HCT116 (cell line): ENCODE data around the gene RFLNA. TPM values are rescaled to one million over a fixed set of nuclear protein-coding genes. Genes with fewer than 3 reads are reported as not detected.

Source experiments
- ATAC-seq: fragments of 200-7000 bp; cut with Tn5 transposase; 2 replicates; pipeline ENCODE4 v1.9.1; 2020; ENCODE audit warnings: mild to moderate bottlenecking, moderate library complexity
- BruUV-seq: library from RNA; stranded (reverse); fragments of 400-500 nt; replicated peaks from 2 replicates; lab custom pipeline; 2021; lab: Mats Ljungman, UMichigan
- CTCF ChIA-PET: fragments of 300-600 bp; sonication (Branson Sonifier 250); formaldehyde crosslinking; loops from one replicate; lab custom pipeline; 2021; ENCODE audit warnings: antibody characterized with exemption; lab: Charles Lee
- POLR2A ChIA-PET: fragments of 300-600, 350-600 bp; sonication (Branson Sonifier 250); formaldehyde crosslinking; loops from one replicate; lab custom pipeline; 2021; ENCODE audit warnings: antibody characterized with exemption; lab: Charles Lee
- RAD21 ChIA-PET, 2 experiments: fragments of 300-600 bp; sonication (Branson Sonifier 250); formaldehyde crosslinking; loops; one replicate each; lab custom pipeline; 2023; ENCODE audit warnings: low total read pairs in 2 of 2; ENCODE audit not compliant: uncharacterized antibody in 2 of 2, unreplicated experiment in 2 of 2, low non-redundant PET in 1 of 2; lab: Charles Lee
- DNase-seq: peaks from one replicate; pipeline ENCODE4 v3.0.0-alpha.2; 2010; ENCODE audit warnings: low read depth, low spot score
- H2AFZ ChIP-seq: fragments of 200-600 bp; shearing (Covaris generic), sonication (generic); 2 replicates; pipeline ENCODE4 v1.6.1; 2017; ENCODE audit warnings: low read depth, mixed run types, mixed read lengths, antibody characterized with exemption, low read length; ENCODE audit not compliant: poor library complexity, severe bottlenecking
- H3K27ac ChIP-seq: 2 replicates; pipeline ENCODE4 v1.5.1; 2012; ENCODE audit warnings: low read depth, low read length
- H3K27me3 ChIP-seq: fragments of 200-600 bp; sonication (generic); 2 replicates; pipeline ENCODE4 v1.6.1; 2016; ENCODE audit warnings: mixed run types, low read length, mixed read lengths; ENCODE audit not compliant: insufficient read depth
- H3K36me3 ChIP-seq, 2 experiments: fragments of 200-500 bp in 1 of 2; fragments of 200-600 bp in 1 of 2; sonication (Bioruptor generic) in 1 of 2; sonication (generic) in 1 of 2; 2 replicates each; pipeline versions ENCODE4 v1.5.1 to v1.6.1; 2014 to 2016; ENCODE audit warnings: low read length in 2 of 2, inconsistent platforms in 1 of 2, mixed read lengths in 1 of 2, mixed run types in 1 of 2; ENCODE audit not compliant: insufficient read depth in 2 of 2, control insufficient read depth in 1 of 2
- H3K4me1 ChIP-seq, 2 experiments: fragments of 200-600 bp in 1 of 2; sonication (generic) in 1 of 2; 2 replicates each; pipeline versions ENCODE4 v1.5.1 to v1.6.1; 2012 to 2017; ENCODE audit warnings: low read length in 2 of 2, inconsistent platforms in 1 of 2, mild to moderate bottlenecking in 1 of 2, mixed read lengths in 1 of 2, mixed run types in 1 of 2, moderate library complexity in 1 of 2; ENCODE audit not compliant: insufficient read depth in 2 of 2, control insufficient read depth in 1 of 2
- H3K4me2 ChIP-seq: fragments of 200-600 bp; sonication (generic); 2 replicates; pipeline ENCODE4 v1.6.1; 2017; ENCODE audit warnings: mixed run types, low read length, mixed read lengths
- H3K4me3 ChIP-seq, 2 experiments: fragments of 200-600 bp in 1 of 2; sonication (generic) in 1 of 2; replicated peaks in 1 of 2; 2 replicates each; pipeline ENCODE4 v1.5.1; 2011 to 2016; ENCODE audit warnings: low read length in 2 of 2, control low read depth in 1 of 2, low read depth in 1 of 2, mild to moderate bottlenecking in 1 of 2, mixed read lengths in 1 of 2, mixed run types in 1 of 2
- H3K79me2 ChIP-seq: fragments of 200-600 bp; sonication (generic); 2 replicates; pipeline ENCODE4 v1.6.1; 2017; ENCODE audit warnings: mild to moderate bottlenecking, mixed run types, low read length, moderate library complexity, mixed read lengths; ENCODE audit not compliant: insufficient read depth
- H3K9ac ChIP-seq: fragments of 200-600 bp; sonication (generic); 2 replicates; pipeline ENCODE4 v1.6.1; 2016; ENCODE audit warnings: low read length, mixed read lengths
- H3K9me2 ChIP-seq: fragments of 200-600 bp; sonication (generic), shearing (Covaris generic); 2 replicates; pipeline ENCODE4 v1.6.1; 2017; ENCODE audit warnings: mixed run types, mild to moderate bottlenecking, moderate library complexity; ENCODE audit not compliant: insufficient read depth
- H3K9me3 ChIP-seq, 2 experiments: fragments of 200-500 bp in 1 of 2; fragments of 200-600 bp in 1 of 2; sonication (Bioruptor generic) in 1 of 2; sonication (generic) in 1 of 2; 2 replicates each; pipeline ENCODE4 v1.6.1; 2014 to 2017; ENCODE audit warnings: low read length in 2 of 2, mixed read lengths in 2 of 2, inconsistent platforms in 1 of 2, low read depth in 1 of 2, mild to moderate bottlenecking in 1 of 2, mixed run types in 1 of 2, moderate library complexity in 1 of 2; ENCODE audit not compliant: control insufficient read depth in 1 of 2, insufficient read depth in 1 of 2
- H4K20me1 ChIP-seq: fragments of 200-600 bp; sonication (generic), shearing (Covaris generic); 2 replicates; pipeline ENCODE4 v1.6.1; 2017; ENCODE audit warnings: mixed run types, mild to moderate bottlenecking, moderate library complexity; ENCODE audit not compliant: insufficient read depth
- EZH2phosphoT487 ChIP-seq: fragments of 200-600 bp; IDR thresholded peaks from 2 replicates; pipeline ENCODE4 v1.6.1; 2018; ENCODE audit warnings: antibody characterized with exemption, borderline replicate concordance
- FOSL1 ChIP-seq: IDR thresholded peaks from 2 replicates; pipeline ENCODE4 v1.6.1; 2012; ENCODE audit warnings: low read depth
- POLR2AphosphoS5 ChIP-seq: IDR thresholded peaks from 2 replicates; pipeline ENCODE4 v1.6.1; 2011; ENCODE audit warnings: mild to moderate bottlenecking, low read depth, low read length, moderate library complexity
- RAD21 ChIP-seq: IDR thresholded peaks from 2 replicates; pipeline ENCODE4 v1.6.1; 2012; ENCODE audit warnings: low read depth, mild to moderate bottlenecking
- SIN3A ChIP-seq: IDR thresholded peaks from 2 replicates; pipeline ENCODE4 v1.6.1; 2012; ENCODE audit warnings: low read depth
- SP1 ChIP-seq: IDR thresholded peaks from 2 replicates; pipeline ENCODE4 v1.6.1; 2012; ENCODE audit warnings: low read depth
- ZFX ChIP-seq: fragments of 450-650 bp; IDR thresholded peaks from 2 replicates; pipeline ENCODE4 v1.6.1; 2017
- intact Hi-C: fragments of 100-400 bp; cut with micrococcal nuclease; formaldehyde crosslinking; loops from 2 replicates; pipeline ENCODE4 v1.10.0; 2022
- total RNA-seq: library from RNA; stranded (reverse); gene quantifications from one replicate; pipeline ENCODE4 v1.2.1, GENCODE V29; 2021; ENCODE audit not compliant: unreplicated experiment
- TF ChIP-seq, protein P1 (sequence below): IDR thresholded peaks from 2 replicates; pipeline ENCODE4 v1.6.1; 2012
- TF ChIP-seq, protein P2 (sequence below): IDR thresholded peaks from 2 replicates; pipeline ENCODE4 v1.6.1; 2012; ENCODE audit warnings: low read depth
- TF ChIP-seq, protein P3 (sequence below), 3 experiments: fragments of 200-600 bp in 1 of 3; sonication (generic) in 1 of 3; IDR thresholded peaks in 2 of 3; conservative IDR thresholded peaks in 1 of 3; 2 replicates each; pipeline ENCODE4 v1.5.1; 2012 to 2017; ENCODE audit warnings: low read depth in 2 of 3, low read length in 2 of 3, antibody characterized with exemption in 1 of 3, borderline replicate concordance in 1 of 3, control low read depth in 1 of 3, mild to moderate bottlenecking in 1 of 3, mixed read lengths in 1 of 3, mixed run types in 1 of 3, moderate library complexity in 1 of 3; ENCODE audit not compliant: insufficient read depth in 1 of 3

The RFLNA gene
- total RNA-seq, 1 experiment from 2014 or later, result not detected

DNA sequence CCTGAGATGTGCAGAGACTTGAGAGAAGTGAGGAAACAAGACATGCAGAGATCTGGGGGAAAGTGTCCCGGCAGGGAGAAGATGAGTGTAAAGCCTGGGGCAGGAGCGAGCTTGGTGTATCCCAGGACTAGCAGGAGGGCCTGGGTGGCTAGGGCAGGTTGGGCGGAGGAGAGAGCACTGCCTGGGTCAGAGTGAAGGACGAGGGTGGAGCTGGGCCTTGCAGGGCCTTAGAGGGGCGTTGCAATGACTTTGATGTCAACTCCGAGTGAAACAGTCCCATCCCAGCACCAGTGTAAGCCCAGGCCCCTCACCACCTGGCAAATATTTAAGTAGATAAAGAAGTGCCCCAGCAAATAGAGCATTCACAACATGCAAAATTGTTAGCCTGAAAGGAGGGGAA is 24.2 kb upstream of the RFLNA start:
- no peak for DNase-seq
- ChIA-PET CTCF (no interaction called here), POLR2A (no interaction called here), RAD21 (interaction anchor here in 1 of 2 experiments (0.8 kb wide), 1 partner anchor 16 kb away, joined by 3 read pairs; no protein-coding TSS in a partner anchor)
- Histone ChIP-seq H3K4me1 (peaks cover 8 to 10% of the 10 kb centered on the region in 2 experiments; a peak in 3 of 4 replicates), H3K27ac (no peak overlapping the region), H3K36me3 (no peaks in the 10 kb centered on the region), H3K9ac (no peak overlapping the region), H3K27me3 (no peaks in the 10 kb centered on the region), H3K4me2 (no peak overlapping the region), H3K79me2 (no peaks in the 10 kb centered on the region), H3K4me3 (no peak overlapping the region), H4K20me1 (no peaks in the 10 kb centered on the region), H3K9me3 (no peaks in the 10 kb centered on the region), H2AFZ (no peak overlapping the region), H3K9me2 (no peaks in the 10 kb centered on the region)
- ATAC-seq, result no peak
- intact Hi-C loops, result no loop called here
- BruUV-seq, result no TSS peak
- TF ChIP-seq EZH2phosphoT487 (no peak), SP1 (no peak), FOSL1 (no peak), POLR2AphosphoS5 (no peak), ZFX (no peak)

DNA sequence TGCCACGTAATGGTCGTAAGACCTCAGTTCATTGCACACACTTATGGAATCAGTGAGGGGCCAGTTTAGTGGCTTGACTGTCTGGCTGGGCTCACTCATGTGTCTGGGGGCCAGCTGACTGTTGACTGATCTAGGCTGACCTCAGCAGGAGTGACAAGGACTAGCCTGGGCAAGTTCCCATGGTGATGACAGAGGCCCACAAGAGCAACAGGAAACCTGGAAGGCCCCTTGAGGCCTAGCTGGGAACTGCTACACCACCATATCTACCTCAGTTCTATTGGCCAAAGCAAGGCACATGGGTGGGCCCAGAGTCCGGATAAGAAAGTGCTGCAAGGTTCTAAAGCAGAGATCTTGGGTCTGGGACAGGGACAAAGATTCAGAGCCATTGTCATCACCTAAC is 21.3 kb upstream of the RFLNA start:
- Histone ChIP-seq H3K79me2 (no peaks in the 10 kb centered on the region), H3K4me3 (no peak overlapping the region), H3K9ac (no peak overlapping the region), H3K27me3 (no peaks in the 10 kb centered on the region), H3K4me1 (peaks cover 8 to 10% of the 10 kb centered on the region in 2 experiments; a peak in 3 of 4 replicates), H4K20me1 (no peaks in the 10 kb centered on the region), H2AFZ (peak overlapping the region; percentile 99), H3K9me2 (no peaks in the 10 kb centered on the region), H3K27ac (peak overlapping the region; percentile 48), H3K9me3 (no peaks in the 10 kb centered on the region), H3K36me3 (no peaks in the 10 kb centered on the region), H3K4me2 (peak overlapping the region; percentile 29)
- RAD21 ChIA-PET, result no interaction called here
- intact Hi-C loops, result no loop called here
- ATAC-seq (peak; percentile 99), DNase-seq (peak; percentile 79)
- TF ChIP-seq RAD21 (0 out of 2 replicates have a peak, but pooled peaks have one; percentile 24), SIN3A (no peak), ZFX (0 out of 2 replicates have a peak, but pooled peaks have one; percentile 13)
- TF ChIP-seq, protein P1, sequence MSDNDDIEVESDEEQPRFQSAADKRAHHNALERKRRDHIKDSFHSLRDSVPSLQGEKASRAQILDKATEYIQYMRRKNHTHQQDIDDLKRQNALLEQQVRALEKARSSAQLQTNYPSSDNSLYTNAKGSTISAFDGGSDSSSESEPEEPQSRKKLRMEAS, result no peak
- TF ChIP-seq, protein P2, sequence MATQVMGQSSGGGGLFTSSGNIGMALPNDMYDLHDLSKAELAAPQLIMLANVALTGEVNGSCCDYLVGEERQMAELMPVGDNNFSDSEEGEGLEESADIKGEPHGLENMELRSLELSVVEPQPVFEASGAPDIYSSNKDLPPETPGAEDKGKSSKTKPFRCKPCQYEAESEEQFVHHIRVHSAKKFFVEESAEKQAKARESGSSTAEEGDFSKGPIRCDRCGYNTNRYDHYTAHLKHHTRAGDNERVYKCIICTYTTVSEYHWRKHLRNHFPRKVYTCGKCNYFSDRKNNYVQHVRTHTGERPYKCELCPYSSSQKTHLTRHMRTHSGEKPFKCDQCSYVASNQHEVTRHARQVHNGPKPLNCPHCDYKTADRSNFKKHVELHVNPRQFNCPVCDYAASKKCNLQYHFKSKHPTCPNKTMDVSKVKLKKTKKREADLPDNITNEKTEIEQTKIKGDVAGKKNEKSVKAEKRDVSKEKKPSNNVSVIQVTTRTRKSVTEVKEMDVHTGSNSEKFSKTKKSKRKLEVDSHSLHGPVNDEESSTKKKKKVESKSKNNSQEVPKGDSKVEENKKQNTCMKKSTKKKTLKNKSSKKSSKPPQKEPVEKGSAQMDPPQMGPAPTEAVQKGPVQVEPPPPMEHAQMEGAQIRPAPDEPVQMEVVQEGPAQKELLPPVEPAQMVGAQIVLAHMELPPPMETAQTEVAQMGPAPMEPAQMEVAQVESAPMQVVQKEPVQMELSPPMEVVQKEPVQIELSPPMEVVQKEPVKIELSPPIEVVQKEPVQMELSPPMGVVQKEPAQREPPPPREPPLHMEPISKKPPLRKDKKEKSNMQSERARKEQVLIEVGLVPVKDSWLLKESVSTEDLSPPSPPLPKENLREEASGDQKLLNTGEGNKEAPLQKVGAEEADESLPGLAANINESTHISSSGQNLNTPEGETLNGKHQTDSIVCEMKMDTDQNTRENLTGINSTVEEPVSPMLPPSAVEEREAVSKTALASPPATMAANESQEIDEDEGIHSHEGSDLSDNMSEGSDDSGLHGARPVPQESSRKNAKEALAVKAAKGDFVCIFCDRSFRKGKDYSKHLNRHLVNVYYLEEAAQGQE, result no peak
- TF ChIP-seq, protein P3, sequence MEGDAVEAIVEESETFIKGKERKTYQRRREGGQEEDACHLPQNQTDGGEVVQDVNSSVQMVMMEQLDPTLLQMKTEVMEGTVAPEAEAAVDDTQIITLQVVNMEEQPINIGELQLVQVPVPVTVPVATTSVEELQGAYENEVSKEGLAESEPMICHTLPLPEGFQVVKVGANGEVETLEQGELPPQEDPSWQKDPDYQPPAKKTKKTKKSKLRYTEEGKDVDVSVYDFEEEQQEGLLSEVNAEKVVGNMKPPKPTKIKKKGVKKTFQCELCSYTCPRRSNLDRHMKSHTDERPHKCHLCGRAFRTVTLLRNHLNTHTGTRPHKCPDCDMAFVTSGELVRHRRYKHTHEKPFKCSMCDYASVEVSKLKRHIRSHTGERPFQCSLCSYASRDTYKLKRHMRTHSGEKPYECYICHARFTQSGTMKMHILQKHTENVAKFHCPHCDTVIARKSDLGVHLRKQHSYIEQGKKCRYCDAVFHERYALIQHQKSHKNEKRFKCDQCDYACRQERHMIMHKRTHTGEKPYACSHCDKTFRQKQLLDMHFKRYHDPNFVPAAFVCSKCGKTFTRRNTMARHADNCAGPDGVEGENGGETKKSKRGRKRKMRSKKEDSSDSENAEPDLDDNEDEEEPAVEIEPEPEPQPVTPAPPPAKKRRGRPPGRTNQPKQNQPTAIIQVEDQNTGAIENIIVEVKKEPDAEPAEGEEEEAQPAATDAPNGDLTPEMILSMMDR (IDR thresholded peaks at IDR 0.05 in 2 of 3, conservative IDR thresholded peaks at IDR 0.05 in 1 of 3; ENCODE audit: borderline replicate concordance in 1 of 3, insufficient read depth in 1 of 3, low read depth in 2 of 3, low read length in 2 of 3), result peak in 2 of 3 experiments; percentile 59 to 68; a peak in 4 of 6 replicates
- BruUV-seq, result no TSS peak
- CTCF ChIA-PET, result interaction anchor here (0.8 to 1.1 kb wide), 2 partner anchors 241 to 498 kb away, joined by 3 to 5 read pairs; no protein-coding TSS in a partner anchor
- POLR2A ChIA-PET, result interaction anchor here (0.6 to 1.1 kb wide), 2 partner anchors 10 to 11 kb away, joined by 3 read pairs; no protein-coding TSS in a partner anchor
